ENCODE measurements around the gene ABLIM2. TPM values are rescaled to one million over a fixed set of nuclear protein-coding genes. Genes with fewer than 3 reads are reported as not detected.

ABLIM2 gene
- under 1 TPM in 1 of 2 experiments, not detected in 1; 0.13 TPM for total RNA-seq

DNA sequence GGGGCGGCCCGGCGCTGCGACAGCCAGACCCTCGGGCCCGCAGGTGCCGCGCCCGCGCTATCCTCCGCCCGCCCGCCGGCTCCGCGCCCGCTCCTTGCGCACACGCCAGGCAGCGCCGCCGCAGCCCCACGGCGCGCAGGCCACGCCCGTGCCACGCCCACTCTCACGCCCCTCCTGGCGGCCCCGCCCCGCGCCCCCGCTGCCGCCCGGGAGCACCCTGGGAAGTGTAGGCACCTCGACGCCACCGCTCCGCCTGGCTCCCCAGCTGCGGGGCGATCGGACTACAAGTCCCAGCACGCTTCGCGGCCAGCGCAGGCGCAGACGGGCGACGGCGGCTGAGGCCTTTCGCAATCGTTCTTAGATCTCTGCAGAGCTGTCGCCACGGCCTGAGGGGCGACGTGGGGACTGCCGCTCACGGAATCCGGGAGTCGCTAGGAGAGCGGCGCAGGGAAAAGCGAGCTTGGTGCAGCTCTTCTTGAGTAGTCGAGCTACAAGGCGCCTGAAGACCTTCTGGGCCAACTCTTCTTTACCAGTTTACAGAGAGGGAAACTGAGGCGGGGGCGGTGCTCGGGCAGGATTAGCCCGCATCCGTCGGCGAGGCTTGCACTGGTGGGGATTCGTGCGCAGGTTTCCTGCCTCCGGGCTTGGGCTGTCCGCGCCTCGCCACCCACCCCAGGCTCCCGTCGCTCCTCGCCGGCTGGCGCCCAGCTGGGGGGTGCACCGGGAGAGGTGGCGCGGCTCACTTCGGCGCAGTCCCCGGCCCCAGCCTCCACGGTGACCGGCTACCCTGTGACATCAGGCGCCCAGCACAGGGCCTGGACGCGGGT lies at the start of gene ABLIM2:
ABLIM2 (minus strand) TSS at position 104 of the 827 bp plus-strand sequence. CDS start 124 bp downstream, outside the sequence.
- H3K9me3 Mint-ChIP-seq, result no peaks in the 10 kb centered on the region
- H3K36me3 Mint-ChIP-seq (ENCODE audit: low read depth), result no peaks in the 10 kb centered on the region
- CTCF ChIA-PET, result interaction anchor here (0.6 to 1.4 kb wide), 4 partner anchors 9 to 290 kb away, joined by 3 to 8 read pairs (median 4); no protein-coding TSS in a partner anchor
- peak within 1 kb of the TSS; percentile 10 for H3K27ac Mint-ChIP-seq
- H3K4me1 Mint-ChIP-seq, result peaks cover 11% of the 10 kb centered on the region
- POLR2A ChIA-PET, result interaction anchor here (2.4 kb wide), 1 partner anchor 40 kb away, joined by 12 read pairs; the partner anchor contains the start of gene SH3TC1
- peak; percentile 99 for DNase-seq
- H3K4me3 Mint-ChIP-seq, result peak within 1 kb of the TSS; percentile 90
- H3K27me3 Mint-ChIP-seq, result peaks cover 18% of the 10 kb centered on the region

GRCh38 chr4:8207314-8207713 lies 48.7 kb upstream of the ABLIM2 start:
- H3K27me3 Mint-ChIP-seq, result no peaks in the 10 kb centered on the region
- CTCF ChIA-PET, result interaction anchor here (0.7 kb wide), 1 partner anchor 1806 kb away, joined by 4 read pairs; no protein-coding TSS in a partner anchor
- no peaks in the 10 kb centered on the region for H3K4me1 Mint-ChIP-seq
- POLR2A ChIA-PET, result no interaction called here
- no peak overlapping the region for H3K4me3 Mint-ChIP-seq
- H3K9me3 Mint-ChIP-seq, result no peaks in the 10 kb centered on the region
- H3K36me3 Mint-ChIP-seq (ENCODE audit: low read depth), result no peaks in the 10 kb centered on the region
- DNase-seq, result no peak
- no peak overlapping the region for H3K27ac Mint-ChIP-seq

- H3K9me3 Mint-ChIP-seq, result no peaks in the 10 kb centered on the region
- H3K4me1 Mint-ChIP-seq, result peaks cover 9% of the 10 kb centered on the region
- no peaks in the 10 kb centered on the region for H3K27me3 Mint-ChIP-seq
- DNase-seq, result no peak
- ChIA-PET POLR2A (no interaction called here), CTCF (interaction anchor here (1.0 kb wide), 1 partner anchor 29 kb away, joined by 3 read pairs; no protein-coding TSS in a partner anchor)
- no peaks in the 10 kb centered on the region for H3K36me3 Mint-ChIP-seq (ENCODE audit: low read depth)
- H3K27ac Mint-ChIP-seq, result no peak overlapping the region
- H3K4me3 Mint-ChIP-seq, result no peak overlapping the region
These were observed 47.4 kb upstream of the ABLIM2 start for GRCh38 chr4:8205749-8206611.

DNA sequence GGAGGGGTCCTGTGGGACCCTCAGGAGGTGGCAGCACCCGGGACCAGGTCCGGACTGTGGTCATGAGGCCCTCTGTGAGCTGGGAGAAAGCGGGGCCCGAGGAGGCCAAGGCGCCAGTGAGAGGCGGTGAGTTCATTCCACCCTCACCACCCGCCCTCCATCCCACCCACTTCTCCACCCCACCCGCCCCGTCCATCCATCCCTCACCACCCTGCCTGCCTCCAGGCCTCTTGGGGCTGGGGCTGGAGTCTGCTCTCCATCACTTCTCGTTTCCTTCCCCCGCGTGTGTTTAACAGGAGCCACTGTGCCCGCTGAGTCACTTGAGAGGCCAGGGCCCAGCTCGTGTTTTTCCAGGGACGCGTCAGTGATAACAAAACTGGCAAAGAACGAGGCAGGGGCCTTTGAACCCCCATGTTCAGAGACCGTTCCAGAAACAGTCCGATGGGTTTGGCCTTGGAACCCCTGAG lies 46.7 kb upstream of the ABLIM2 start:
- Mint-ChIP-seq H3K4me1 (peaks cover 16% of the 10 kb centered on the region), H3K9me3 (no peaks in the 10 kb centered on the region), H3K27me3 (no peaks in the 10 kb centered on the region), H3K27ac (no peak overlapping the region), H3K4me3 (no peak overlapping the region), H3K36me3 (ENCODE audit: low read depth) (no peaks in the 10 kb centered on the region)
- CTCF ChIA-PET, result interaction anchor here (1.0 kb wide), 1 partner anchor 29 kb away, joined by 3 read pairs; no protein-coding TSS in a partner anchor
- POLR2A ChIA-PET, result no interaction called here
- no peak for DNase-seq

DNA sequence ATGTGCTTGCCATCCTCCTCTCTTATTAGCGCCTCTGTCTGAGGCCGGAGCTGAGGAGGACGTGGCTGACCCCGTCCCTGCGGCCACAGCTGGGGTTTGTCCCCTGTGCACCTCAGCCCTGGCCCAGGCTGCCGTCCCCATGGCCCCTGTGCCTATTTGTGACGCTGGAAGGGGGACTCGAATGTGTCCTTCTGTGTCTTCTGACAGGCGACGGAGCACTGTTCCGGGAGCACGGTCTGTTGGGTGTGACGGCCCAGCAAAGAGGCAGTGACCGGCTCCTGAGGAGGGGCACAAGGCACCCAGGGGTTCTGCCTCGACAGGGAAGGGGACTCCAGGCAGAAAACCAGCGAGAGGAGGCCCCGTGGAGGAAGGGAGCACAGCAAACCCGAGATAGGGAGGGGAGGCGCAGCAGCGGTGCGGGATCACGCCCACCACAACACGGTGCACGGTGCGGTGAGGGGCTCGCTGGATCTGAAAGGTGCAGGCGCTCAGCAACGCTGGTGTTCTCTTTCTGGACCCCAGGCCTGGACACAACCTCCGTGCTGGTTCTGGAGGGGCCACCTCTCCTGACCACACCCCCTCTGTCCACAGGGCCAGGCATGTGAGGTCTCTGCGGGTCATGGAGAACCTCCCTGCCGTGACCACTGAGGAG lies 46.1 kb upstream of the ABLIM2 start:
- no peak for DNase-seq
- CTCF ChIA-PET, result interaction anchor here (1.0 kb wide), 1 partner anchor 28 kb away, joined by 3 read pairs; no protein-coding TSS in a partner anchor
- no peak overlapping the region for H3K27ac Mint-ChIP-seq
- H3K36me3 Mint-ChIP-seq (ENCODE audit: low read depth), result no peaks in the 10 kb centered on the region
- peaks cover 21% of the 10 kb centered on the region for H3K4me1 Mint-ChIP-seq
- POLR2A ChIA-PET, result no interaction called here
- H3K27me3 Mint-ChIP-seq, result no peaks in the 10 kb centered on the region
- no peaks in the 10 kb centered on the region for H3K9me3 Mint-ChIP-seq
- no peak overlapping the region for H3K4me3 Mint-ChIP-seq

- CTCF ChIA-PET, result no interaction called here
These were observed 45.2 kb upstream of the ABLIM2 start for GRCh38 chr4:8203817-8204216.

DNA sequence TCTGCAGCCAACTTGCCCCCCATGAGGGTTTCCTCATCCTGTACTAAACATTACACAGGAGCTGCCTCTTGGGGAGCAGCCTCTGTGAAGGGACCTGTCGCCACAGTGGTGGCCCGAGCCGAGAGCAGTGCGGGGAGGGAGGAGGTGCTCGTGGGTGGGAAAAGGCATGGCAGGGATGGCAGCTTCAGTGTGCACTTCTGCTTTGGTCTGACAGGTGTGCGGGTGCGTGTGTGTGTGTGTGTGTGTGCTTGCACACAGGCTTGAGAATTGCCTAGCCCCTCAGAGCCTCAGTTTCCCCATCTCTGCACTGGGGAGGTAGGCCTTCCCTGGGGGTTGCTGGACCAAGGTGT lies 44.4 kb upstream of the ABLIM2 start:
- Mint-ChIP-seq H3K36me3 (ENCODE audit: low read depth) (no peaks in the 10 kb centered on the region), H3K4me1 (peaks cover 35% of the 10 kb centered on the region), H3K27me3 (no peaks in the 10 kb centered on the region), H3K27ac (no peak overlapping the region), H3K9me3 (no peaks in the 10 kb centered on the region), H3K4me3 (no peak overlapping the region)
- no peak for DNase-seq
- POLR2A ChIA-PET, result no interaction called here
- CTCF ChIA-PET, result no interaction called here

More at GRCh38 chr4:8203817-8204216, 45.2 kb upstream of the ABLIM2 start:
- Mint-ChIP-seq H3K36me3 (ENCODE audit: low read depth) (no peaks in the 10 kb centered on the region), H3K4me3 (no peak overlapping the region), H3K9me3 (no peaks in the 10 kb centered on the region), H3K27ac (no peak overlapping the region), H3K27me3 (no peaks in the 10 kb centered on the region), H3K4me1 (peaks cover 27% of the 10 kb centered on the region)
- POLR2A ChIA-PET, result no interaction called here
- no peak for DNase-seq

- Mint-ChIP-seq H3K4me3 (no peak overlapping the region), H3K27ac (no peak overlapping the region), H3K27me3 (no peaks in the 10 kb centered on the region), H3K4me1 (peaks cover 37% of the 10 kb centered on the region), H3K36me3 (ENCODE audit: low read depth) (no peaks in the 10 kb centered on the region), H3K9me3 (no peaks in the 10 kb centered on the region)
- ChIA-PET CTCF (interaction anchor here (3.5 kb wide), 1 partner anchor 26 kb away, joined by 14 read pairs; no protein-coding TSS in a partner anchor), POLR2A (interaction anchor here (1.0 to 1.5 kb wide), 2 partner anchors 26 kb away, joined by 3 to 5 read pairs; no protein-coding TSS in a partner anchor)
- DNase-seq, result no peak
These were observed 43.8 kb upstream of the ABLIM2 start for GRCh38 chr4:8202108-8203051.

DNA sequence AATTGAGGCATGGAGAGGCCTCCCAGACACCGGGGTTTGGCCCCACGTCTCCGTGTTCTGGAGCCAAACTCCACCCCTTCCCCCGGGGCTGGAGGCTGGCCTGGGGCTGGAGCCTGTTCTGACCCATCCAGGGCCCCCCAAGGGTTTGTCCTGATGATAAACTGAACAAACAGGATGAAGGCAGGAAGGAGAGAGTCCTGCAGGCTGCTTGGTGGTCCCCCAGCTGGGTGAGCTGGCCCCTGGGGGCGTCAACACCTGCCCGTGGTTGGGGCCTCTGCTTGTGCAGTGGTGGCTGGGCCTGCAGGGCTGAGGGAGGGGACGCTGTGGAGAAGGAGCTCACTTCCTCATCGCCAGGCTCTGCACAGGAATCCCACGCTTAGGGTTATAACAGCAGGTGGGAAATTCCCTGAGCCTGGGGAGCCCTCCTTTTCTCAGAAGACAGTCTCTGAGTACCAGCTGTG lies 42.7 kb upstream of the ABLIM2 start:
- Mint-ChIP-seq H3K36me3 (ENCODE audit: low read depth) (no peaks in the 10 kb centered on the region), H3K4me1 (peaks cover 37% of the 10 kb centered on the region), H3K4me3 (peak overlapping the region; percentile 85), H3K27ac (peak overlapping the region; percentile 40), H3K9me3 (no peaks in the 10 kb centered on the region), H3K27me3 (no peaks in the 10 kb centered on the region)
- peak; percentile 26 for DNase-seq
- ChIA-PET CTCF (interaction anchor here (3.5 kb wide), 1 partner anchor 25 kb away, joined by 14 read pairs; no protein-coding TSS in a partner anchor), POLR2A (interaction anchor here (1.0 to 1.5 kb wide), 2 partner anchors 25 to 27 kb away, joined by 3 to 5 read pairs; no protein-coding TSS in a partner anchor)

GRCh38 chr4:8200302-8200975 lies 41.8 kb upstream of the ABLIM2 start:
- Mint-ChIP-seq H3K4me3 (peak overlapping the region; percentile 85), H3K9me3 (no peaks in the 10 kb centered on the region), H3K27ac (peak overlapping the region; percentile 78), H3K27me3 (no peaks in the 10 kb centered on the region), H3K36me3 (ENCODE audit: low read depth) (no peaks in the 10 kb centered on the region), H3K4me1 (peaks cover 37% of the 10 kb centered on the region)
- peak; percentile 33 for DNase-seq
- CTCF ChIA-PET, result interaction anchor here (3.5 kb wide), 1 partner anchor 24 kb away, joined by 14 read pairs; no protein-coding TSS in a partner anchor
- POLR2A ChIA-PET, result interaction anchor here (1.5 to 2.4 kb wide), 3 partner anchors 18 to 41 kb away, joined by 5 to 12 read pairs (median 8); partner anchors contain the start of gene ABLIM2

All from activated CD4-positive, alpha-beta memory T cell treated with anti-CD3 and anti-CD28 coated beads, Interleukin-2, amount 10 ng/mL, durations not matched to agents 7 days and 5 days (primary cell).